Measurements from ENCODE around the gene ABI1.

The ABI1 gene

GRCh38 chr10:26776258-26776657 is 84.5 kb downstream of the ABI1 start:
- in situ Hi-C loops (cut with MboI; ENCODE audit: low sequenced_read_pairs) = no loop called here

GRCh38 chr10:26773633-26774032 is 87.1 kb downstream of the ABI1 start:
- in situ Hi-C loops (cut with MboI; ENCODE audit: low sequenced_read_pairs) = no loop called here

DNA sequence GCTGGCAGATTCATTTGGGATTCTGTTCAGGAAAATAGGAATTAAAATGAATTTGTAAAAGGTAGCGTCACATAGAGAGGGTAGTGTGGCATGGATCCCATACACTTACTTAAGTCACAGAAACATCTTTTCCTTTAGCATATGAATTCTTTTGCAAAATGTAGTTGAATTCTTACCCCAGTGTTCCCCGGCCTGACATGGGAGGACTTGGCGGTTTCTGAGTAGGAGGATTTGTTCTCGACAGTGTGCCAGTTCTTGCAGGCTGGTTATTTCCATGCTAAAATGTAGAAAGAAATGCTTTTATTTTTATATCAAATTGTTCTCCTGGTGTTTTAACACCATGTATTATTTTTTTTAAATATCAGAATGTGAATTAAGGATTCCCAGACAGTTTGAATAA is 90.7 kb downstream of the ABI1 start:
- in situ Hi-C loops (cut with MboI; ENCODE audit: low sequenced_read_pairs) = no loop called here

- in situ Hi-C loops (cut with MboI; ENCODE audit: low sequenced_read_pairs) = no loop called here
Measured at GRCh38 chr10:26765549-26765948, 95.2 kb downstream of the ABI1 start.

DNA sequence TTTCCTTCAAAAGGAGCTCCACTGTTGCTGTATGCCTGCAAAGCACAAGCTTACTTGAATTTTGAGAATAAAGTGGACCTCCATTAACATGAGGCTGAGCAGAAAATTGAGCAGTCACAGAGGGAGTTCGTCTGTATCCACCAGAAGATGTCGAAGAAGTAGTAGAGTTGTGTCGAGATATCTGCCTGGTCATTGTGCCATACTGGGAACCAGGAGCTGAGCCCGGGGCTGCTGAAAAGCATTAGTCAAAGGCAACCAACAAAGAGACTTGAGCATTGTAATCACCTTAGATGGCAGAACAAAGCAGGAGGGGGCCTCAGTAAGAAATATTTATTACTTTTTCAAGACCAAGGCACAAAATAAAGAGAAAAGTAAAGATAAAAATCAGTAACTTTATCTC is 101.8 kb downstream of the ABI1 start:
- in situ Hi-C loops (cut with MboI; ENCODE audit: low sequenced_read_pairs) = no loop called here

GRCh38 chr10:26755443-26755903 is 105.3 kb downstream of the ABI1 start:
- in situ Hi-C loops (cut with MboI; ENCODE audit: low sequenced_read_pairs) = no loop called here

- in situ Hi-C loops (cut with MboI; ENCODE audit: low sequenced_read_pairs) = no loop called here
Measured at GRCh38 chr10:26746061-26746460, 114.7 kb downstream of the ABI1 start.

DNA sequence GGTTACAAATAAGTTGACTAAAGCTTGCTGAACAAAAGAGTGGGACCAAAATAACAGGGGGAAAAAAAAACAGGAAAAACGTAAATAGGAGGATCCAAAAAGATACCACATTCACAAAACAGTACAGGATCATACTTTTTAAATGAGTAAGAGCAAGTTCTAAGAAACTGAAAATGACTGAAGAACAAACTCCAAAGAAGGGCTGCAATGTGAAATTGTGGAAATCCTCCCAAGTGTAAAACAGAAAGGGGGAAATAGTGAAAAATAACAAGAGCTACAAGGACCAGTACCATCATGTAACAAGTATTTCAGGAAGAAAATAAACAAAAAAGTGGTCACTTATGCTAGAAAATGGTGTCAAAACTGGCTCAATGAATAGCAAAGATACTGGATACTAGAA is 116.9 kb downstream of the ABI1 start:
- in situ Hi-C loops (cut with MboI; ENCODE audit: low sequenced_read_pairs) = no loop called here

DNA sequence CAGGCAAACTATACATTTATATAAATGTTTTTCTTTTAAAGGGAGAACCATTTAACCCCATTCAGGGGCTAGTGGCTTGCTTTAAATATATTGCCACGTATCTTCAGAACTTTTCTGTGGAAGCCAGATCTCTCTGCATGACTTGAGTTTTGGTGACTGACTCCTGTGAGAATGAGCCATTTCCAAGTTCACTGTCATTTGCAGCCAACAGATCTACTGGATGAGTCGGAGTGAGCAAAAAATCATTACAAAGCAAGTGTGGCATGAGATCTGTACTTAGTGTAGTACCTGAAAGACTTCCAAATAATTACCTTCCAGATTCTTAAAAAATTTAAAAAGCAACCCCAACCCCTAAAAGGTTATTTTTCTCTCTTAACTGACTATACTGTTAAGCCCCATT is 117.7 kb downstream of the ABI1 start:
- in situ Hi-C loops (cut with MboI; ENCODE audit: low sequenced_read_pairs) = no loop called here

- in situ Hi-C loops (cut with MboI; ENCODE audit: low sequenced_read_pairs) = no loop called here
Measured at GRCh38 chr10:26741368-26741767, 119.4 kb downstream of the ABI1 start.

DNA sequence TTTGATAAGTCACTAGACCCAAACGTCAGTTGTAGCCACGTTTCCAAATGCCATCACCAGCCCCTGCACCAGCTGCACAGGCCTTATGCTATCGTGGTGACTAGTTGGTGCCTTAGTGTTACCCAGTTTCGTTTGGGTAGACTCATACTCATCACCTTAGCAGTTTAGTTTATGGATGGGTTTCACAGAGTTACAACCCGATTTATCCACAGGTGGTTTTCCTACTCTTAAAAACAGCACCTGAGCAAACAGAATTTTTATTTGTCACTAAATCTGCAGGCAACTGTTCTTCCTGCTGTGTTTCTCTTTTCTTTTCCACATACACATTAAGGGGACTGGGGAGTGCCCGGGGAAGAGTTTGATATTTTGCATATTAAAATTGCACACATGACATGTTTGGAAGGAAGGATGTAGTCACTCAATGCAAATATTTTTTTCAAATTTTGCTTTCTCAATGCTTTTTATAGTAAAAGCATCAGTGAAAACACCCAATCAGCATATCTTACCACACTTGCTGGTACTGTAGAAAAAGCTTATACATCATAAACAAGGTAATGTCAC is 121.6 kb downstream of the ABI1 start:
- in situ Hi-C loops (cut with MboI; ENCODE audit: low sequenced_read_pairs) = no loop called here

- in situ Hi-C loops (cut with MboI; ENCODE audit: low sequenced_read_pairs) = no loop called here
Measured at GRCh38 chr10:26738301-26738911, 122.4 kb downstream of the ABI1 start.

DNA sequence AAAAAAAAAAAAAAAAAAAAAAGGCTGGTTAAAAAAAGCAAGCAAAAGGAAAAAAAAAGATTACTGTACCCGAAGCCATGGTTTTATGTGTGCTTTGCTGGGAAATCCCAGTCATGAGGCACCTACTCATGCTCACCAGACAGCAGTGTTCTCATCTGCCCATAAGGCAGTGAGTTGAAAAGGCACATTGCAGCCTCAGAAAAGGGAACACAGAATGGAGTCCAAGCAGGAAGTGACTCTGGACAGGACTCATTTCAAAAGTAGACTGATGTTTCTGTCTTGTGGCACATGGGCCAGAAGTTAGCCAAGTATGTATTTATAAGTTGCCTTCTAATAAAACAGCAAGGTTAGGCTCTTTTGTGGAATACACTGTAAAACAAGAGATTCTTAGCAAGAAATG is 123.0 kb downstream of the ABI1 start:
- in situ Hi-C loops (cut with MboI; ENCODE audit: low sequenced_read_pairs) = no loop called here

DNA sequence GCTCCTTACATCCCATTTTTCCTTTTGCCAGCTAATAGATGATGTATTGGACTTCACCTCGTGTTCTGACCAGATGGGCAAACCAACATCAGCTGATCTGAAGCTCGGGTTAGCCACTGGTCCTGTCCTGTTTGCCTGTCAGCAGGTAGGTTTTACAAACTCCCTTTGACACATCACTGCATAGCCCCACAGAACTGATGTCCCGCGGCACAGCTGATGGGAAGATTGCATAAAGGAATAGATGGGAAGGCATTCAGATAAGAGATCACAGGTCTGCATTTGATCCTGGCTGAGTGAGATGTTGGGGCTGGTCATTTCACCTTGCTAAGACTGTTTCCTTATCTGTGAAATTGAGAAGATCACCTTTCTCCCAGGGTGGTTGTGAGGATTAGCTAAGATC is 125.3 kb downstream of the ABI1 start:
- in situ Hi-C loops (cut with MboI; ENCODE audit: low sequenced_read_pairs) = no loop called here

DNA sequence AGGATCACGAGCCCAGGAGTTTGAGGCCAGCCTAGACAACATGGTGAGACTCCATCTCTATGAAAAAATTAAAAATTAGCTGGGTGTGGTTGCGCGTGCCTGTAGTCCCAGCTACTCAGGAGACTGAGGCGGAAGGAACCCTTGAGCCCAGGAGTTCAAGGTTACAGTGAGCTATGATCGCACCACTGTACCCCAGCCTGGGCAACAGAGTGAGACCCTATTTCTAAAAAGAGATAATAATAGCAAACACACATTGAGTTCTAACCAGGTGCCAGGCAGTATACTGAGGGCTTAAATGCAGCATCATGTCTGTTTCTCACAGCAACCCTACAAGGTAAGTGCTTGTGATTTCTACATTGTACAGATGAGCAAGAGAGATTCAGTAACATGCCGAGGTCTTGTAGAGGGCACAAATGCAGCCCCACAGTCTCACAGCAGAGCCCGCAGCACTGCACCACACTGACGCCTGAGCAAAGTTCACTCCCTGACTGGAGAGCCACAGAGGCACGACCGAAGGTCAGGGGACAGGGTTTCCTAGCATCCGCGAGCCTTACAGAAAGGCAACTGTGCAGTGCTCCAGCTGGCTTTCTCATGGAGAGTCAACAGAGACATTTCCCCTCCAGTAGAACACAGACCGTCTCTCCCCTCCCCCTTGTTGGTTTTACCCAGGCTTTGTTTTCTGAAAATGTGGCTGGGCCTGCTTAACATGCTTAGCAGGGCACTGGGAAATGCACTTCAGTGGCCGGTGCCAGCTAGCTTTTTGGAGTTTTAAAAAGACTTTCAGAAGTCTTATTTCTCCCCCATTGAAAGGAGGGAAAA is 126.8 kb downstream of the ABI1 start:
- in situ Hi-C loops (cut with MboI; ENCODE audit: low sequenced_read_pairs) = no loop called here

DNA sequence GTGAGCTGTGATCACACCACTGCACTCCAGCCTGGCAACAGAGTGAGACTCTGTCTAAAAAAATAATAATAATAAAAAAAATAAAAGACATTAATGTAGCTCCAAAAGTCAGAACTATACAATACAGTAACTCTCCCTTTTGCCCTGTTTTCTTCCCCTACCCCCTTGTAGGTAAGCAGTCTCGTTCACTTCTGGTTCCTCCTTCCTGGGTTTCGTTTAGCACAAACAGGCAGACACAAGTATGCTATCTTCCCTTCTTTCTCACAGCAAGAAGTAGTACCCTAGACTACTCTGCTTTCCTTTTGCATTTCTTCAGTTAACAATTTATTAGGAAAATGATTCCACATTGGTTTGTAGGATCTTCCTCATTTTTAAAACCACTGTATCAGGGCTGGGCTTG is 130.2 kb downstream of the ABI1 start:
- in situ Hi-C loops (cut with MboI; ENCODE audit: low sequenced_read_pairs) = no loop called here

- in situ Hi-C loops (cut with MboI; ENCODE audit: low sequenced_read_pairs) = no loop called here
Measured at GRCh38 chr10:26729395-26729794, 131.4 kb downstream of the ABI1 start.

- in situ Hi-C loops (cut with MboI; ENCODE audit: low sequenced_read_pairs) = no loop called here
Measured at GRCh38 chr10:26728957-26729356, 131.8 kb downstream of the ABI1 start.

DNA sequence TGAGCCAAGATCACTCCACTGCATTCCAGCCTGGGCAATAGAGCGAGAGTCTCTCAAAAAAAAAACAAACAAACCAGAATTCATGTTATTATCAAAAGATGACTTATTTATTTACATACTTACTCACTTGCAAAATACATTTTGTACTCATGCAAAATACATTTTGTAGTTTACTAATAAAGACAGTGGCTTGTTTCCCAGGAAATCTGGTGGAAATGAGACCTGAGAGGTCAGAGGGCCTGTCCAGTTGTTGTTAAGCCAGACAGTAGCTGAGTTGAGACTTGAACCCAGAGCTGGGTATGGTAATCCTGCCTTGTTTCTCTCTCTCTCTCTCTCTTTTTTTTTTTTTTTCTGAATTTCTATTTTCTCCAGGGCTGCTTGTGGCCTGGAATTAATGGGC is 133.8 kb downstream of the ABI1 start:
- in situ Hi-C loops (cut with MboI; ENCODE audit: low sequenced_read_pairs) = no loop called here

DNA sequence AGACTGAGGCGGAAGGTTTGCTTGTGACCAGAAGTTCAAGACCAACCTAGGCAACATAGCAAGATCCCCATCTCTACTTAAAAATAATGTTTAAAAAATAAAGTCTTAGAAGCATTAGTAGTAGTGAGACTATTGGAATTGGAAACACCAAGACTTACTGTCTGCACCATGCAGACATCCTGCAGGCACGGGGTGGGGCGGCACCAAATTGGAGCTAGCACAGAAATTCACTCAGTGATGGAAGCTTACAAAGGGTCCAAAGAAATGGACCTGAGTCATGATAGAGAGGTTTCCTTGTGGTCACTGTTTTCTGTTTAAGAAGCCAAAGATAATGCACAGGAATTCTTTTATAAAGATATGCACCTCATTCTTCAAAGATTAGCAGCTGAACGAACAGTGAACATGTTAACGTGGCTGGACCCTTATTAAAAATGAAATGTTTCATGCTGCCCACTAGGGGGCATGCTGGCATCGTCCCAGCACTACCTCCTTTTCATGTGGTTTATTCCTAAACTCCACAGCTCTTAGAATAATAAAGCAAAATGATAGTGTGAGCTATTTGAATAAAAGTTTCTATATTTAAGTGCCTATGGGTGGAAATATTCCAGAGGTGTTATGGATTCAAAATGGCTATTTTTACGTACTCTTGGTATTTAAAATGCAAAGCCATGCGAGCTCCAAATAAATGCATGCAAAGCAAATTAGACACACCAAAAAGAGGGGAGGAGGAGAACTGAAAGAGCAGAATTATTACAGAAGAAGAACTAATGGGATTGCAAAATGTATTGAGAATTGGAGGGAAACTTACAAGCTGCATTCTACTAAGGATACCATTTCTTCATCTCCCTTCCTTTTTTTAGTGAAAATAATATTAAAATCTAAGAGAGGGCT is 134.7 kb downstream of the ABI1 start:
- in situ Hi-C loops (cut with MboI; ENCODE audit: low sequenced_read_pairs) = no loop called here

DNA sequence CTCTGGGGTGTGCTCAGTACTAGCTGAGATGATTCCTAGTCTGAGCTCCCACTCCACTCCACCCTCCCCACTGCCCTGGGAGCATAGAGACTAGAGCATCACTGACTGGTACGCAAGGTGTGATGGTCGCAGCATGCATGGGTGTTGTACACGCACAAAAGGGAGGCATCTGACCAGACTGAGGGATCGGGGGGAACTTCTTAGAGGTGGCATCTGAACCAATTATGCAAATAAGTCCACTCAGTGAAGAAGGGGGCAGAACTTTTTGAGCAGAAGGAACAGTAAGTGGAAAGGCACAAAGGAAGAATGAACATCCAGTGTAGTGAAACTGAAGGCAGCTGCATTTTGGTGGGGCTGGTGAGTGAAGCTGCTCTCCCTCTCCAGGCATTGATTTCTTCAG is 137.7 kb downstream of the ABI1 start:
- in situ Hi-C loops (cut with MboI; ENCODE audit: low sequenced_read_pairs) = no loop called here
